Measurements from ENCODE around the gene UBXN11.

The UBXN11 gene

DNA sequence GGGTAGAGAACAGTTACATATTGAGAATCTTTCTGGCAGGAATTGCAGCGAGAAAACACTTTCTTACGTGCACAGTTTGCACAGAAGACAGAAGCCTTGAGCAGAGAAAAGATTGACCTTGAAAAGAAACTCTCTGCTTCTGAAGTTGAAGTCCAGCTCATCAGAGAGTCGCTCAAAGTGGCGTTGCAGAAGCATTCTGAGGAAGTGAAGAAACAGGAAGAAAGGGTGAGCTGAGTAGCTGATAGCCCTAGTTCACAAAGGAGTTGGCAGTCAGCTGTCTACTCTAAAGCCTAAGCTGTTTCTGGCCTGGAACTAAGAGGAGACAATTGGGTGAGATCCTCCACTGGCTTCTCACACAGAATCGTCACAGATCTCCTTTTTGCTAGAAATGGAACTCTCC, 46.9 kb downstream of the UBXN11 start:
- peak; percentile 65 to 73 for DNase-seq

DNA sequence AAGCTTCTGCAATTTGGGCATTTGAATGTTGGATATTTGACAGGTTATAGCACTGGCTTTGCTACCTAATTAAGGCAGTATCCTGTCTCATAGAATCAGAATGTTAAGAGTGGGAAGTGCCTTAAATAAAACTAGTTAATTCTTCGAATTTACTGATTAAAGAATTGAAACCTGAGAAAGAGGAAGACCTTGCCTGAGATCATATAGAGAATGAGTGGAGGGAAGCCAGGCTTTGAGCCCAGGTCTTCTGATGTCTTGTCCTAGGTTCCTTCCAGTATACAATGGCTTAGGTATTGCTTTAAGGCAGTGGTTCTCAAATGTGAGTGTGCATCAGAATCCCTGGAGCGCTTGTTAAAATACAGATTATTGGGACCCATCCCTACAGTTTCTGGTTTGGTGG, 47.4 kb downstream of the UBXN11 start:
- no peak for DNase-seq

DNA sequence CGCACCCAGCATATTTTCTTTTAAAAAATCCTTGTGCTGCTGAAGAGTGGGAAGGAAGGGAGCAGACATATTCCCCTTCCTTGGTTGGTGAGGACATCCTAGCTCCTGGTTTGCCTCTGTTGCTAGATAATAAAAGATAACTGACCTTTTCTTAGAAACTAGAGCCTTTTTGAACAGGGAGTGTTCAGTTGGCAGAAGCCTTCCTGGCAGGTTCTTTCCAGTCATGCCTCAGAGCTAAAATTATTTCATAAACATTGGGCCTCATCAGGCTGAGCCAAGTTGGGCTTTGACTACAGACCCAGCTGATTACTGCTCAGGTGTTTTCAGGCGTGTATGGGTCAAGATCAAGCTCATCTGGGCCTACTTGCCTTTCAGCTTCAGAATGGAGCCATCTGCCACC, 49.2 kb downstream of the UBXN11 start:
- no peak for DNase-seq

DNA sequence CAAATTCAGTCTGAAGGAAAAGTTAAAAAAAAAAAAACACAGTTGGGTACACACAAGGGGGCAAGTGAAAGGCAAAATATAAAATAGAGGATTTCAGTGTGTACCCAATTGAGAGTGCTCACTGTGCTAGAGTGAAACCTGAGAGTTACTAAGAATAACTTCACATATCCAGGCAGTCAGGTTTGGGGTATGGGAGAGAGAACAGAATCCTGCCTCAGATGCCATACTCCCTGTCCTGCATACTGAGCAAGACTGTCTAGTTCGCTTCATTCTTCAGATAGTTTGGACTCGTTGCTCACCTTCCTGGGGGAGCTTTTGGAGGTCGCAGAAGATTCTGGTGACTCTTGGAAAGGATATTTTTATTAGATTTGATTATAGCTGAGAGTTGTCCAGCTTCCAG, 52.0 kb downstream of the UBXN11 start:
- no peak for DNase-seq

DNA sequence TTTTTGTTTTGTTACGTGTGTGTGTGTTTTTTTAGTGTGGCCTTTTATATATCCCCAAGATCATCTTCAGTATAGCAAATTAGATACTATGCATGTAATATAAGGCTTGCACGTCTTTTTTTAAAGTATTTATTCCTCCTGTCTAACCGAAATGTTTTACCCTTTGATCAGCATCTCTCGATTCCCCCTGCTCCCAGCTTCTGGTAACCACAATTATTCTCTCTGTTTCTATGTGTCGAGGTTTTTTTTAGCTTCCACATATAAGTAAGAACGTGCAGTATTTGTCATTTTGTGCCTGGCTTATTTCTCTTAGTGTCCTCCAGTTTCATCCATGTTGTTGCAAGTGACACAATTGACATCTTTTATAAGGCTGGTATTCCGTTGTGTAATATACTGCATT, 53.7 kb downstream of the UBXN11 start:
- no peak for DNase-seq

DNA sequence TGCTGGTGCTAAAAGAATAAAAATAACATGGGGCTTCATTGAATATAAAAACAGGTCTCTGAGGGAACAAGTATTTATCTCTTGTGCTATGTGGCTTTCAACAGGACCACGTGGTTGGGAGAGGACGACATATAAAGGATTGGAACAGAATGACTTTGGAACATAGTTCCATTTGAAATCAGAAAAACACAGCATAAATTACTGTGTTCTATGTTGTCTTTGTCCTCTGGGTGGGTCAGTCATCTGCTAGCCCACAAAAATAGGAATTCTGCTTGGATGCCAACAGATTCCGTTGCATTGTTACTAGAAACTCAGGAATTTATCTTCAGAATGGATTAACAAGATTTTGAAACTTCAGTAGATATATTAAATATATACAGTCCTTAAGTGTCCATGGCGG, 66.5 kb downstream of the UBXN11 start:
- DNase-seq: no peak

DNA sequence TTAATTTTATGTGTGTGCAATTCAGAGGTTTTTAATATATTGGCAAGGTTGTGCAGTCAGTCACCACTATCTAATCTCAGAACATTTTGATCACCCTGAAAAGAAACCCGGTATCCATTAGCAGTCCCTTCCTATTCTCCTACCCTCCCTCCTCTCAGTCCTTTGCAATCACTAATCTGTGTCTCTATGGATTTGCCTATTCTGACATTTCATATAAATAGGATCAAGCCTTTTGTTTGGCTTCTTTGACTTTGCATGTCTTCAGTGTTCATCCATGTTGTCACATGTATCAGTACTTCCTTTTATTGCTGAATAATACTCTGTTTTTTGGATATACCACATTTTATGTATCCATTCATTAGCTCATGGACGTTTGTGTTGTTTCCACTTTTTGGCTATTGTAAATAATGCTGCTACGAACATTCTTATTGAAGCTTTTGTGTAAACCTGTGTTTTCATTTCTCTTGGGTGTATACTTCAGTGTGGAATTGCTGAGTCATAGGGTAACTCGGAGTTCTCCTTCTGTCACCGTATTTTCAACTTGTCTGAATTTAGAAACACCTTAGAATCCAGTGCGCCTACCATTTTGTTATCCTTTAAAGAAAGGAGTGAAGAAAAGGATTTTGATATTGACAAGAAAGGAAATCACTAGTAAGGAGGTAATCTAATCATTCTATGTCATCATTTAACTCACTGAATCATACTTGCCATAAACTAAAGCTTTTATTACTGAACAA, 69.0 kb downstream of the UBXN11 start:
- DNase-seq: peak in 1 of 2 donors; percentile 30

DNA sequence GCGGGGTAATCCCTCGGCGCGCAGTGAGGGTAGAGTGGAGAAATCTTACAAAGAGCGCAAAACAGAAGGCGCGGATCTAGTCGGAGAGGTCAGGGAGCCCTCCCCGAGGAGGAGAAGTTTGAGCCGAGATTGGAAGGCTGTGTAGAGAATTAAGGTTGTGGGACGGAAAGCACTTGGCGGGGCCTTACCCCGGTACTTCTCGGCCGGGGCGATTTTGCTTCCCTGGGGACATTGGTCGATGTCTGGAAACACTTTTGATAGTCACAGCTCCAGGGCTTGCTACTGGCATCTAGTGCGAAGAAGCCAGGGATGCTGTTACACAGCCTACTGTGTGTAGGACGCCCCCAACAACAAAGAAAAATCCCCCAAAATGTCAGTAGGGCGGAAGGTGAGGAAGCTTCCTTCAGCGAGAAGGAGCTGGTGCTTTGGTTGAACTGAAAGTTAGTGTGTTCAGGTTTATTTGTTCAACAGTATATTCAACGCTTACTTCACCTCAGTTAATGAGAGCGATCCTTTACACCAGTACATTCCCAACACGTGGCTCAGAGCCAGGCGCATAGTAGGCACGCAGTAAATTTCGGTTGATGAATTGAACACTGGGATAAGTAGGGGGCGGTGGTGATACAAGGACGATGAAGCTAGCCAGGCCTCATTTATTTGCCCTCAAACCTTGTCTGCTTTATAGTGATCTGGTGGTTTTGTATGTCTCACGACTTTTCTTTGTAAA, 71.6 kb downstream of the UBXN11 start:
- DNase-seq: peak in 1 of 2 donors; percentile 29

DNA sequence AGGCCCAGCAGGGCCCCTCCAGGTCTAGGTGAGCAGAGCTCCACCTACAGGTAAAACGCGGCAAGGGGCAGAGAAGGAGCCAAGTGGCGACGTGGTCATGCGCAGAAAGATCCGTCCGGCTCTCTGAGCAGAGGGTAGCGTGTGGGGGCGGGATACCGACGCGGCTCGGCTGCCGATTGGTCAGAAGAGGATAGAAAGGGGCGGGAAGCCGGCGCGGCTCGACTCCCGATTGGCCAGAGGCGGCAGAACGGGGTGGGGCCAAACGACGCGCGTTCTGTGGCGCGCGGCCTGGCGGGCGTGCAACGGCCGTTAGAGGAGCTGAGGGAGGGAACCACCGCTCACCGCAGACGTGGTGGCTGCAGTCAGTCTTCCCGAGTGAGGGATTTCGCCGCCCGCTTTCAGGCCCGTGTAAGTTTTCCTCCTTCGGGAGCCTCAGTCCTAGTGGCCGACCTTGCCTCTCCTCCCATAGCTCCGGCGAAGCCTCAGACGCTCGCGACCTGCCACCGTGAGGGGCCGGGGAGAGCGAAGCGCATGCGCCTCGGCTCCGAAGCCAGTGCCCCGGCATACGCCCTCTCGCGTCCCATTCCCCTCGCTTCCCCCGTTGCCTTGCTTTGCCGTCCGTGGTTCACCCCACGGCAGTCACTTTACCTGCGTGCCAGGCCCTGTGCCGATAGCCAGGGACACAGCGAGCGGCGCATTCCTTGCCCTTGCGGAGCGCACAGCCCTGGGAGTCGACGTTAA, 72.4 kb downstream of the UBXN11 start, which contains the start of gene CEP85:
CEP85 (plus strand) TSS at position 298 of the 741 bp plus-strand sequence. CDS start 5,584 bp downstream, outside the sequence.
- peak; percentile 96 to 99 for DNase-seq

All from inflammatory macrophage treated with lipopolysaccharide for 1 hour (primary cell).